K562 (cell line): ENCODE data around the gene UBE2B.

Source experiments
- E2F3 ChIP-seq: fragments of 250-450 bp; sonication (Bioruptor Pico); IDR thresholded peaks from 2 replicates; pipeline ENCODE4 v1.4.0; 2020; ENCODE audit warnings: mild to moderate bottlenecking
- E2F6 ChIP-seq, 2 experiments: IDR thresholded peaks; 2 replicates each; pipeline ENCODE4 v1.6.1; 2011; ENCODE audit warnings: borderline replicate concordance in 1 of 2, control low read depth in 1 of 2, low read depth in 1 of 2, low read length in 1 of 2, mild to moderate bottlenecking in 1 of 2, mixed read lengths in 1 of 2, moderate library complexity in 1 of 2; ENCODE audit not compliant: insufficient read depth in 1 of 2, insufficient read length in 1 of 2, poor library complexity in 1 of 2, severe bottlenecking in 1 of 2; ENCODE audit errors: extremely low read depth in 1 of 2
- ELF1 ChIP-seq: fragments of 200-800 bp; sonication (Bioruptor generic); IDR thresholded peaks from 2 replicates; pipeline ENCODE4 v1.6.1; 2016; ENCODE audit warnings: missing genetic modification characterization, missing compliant biosample characterization
- MTF1 ChIP-seq: fragments of 250-450 bp; sonication (Bioruptor Pico); IDR thresholded peaks from 2 replicates; pipeline ENCODE4 v1.9.0; 2021; ENCODE audit warnings: moderate library complexity, mild to moderate bottlenecking, inconsistent platforms, borderline replicate concordance
- PATZ1 ChIP-seq: fragments of 250-450 bp; sonication (Bioruptor Pico); IDR thresholded peaks from 2 replicates; pipeline ENCODE4 v1.5.0; 2020; ENCODE audit warnings: mild to moderate bottlenecking, borderline replicate concordance
- POLR2AphosphoS5 ChIP-seq: IDR thresholded peaks from 2 replicates; pipeline ENCODE4 v1.6.1; 2011; ENCODE audit warnings: mild to moderate bottlenecking, low read depth, low read length, moderate library complexity; ENCODE audit not compliant: control insufficient read depth, insufficient read depth
- SRSF7 ChIP-seq: fragments of 200-400 bp; formaldehyde crosslinking; optimal IDR thresholded peaks from 2 replicates; pipeline ENCODE3; 2017; ENCODE audit warnings: mild to moderate bottlenecking, low read depth, low read length
- TRIM28 ChIP-seq: fragments of 450-650 bp; IDR thresholded peaks from 2 replicates; pipeline ENCODE4 v1.6.1; 2017
- ZBTB11 ChIP-seq, 3 experiments: fragments of 200-800 bp in 1 of 3; fragments of 250-450 bp in 1 of 3; fragments of 450-650 bp in 1 of 3; sonication (Bioruptor Pico) in 1 of 3; sonication (Bioruptor generic) in 1 of 3; formaldehyde crosslinking in 1 of 3; IDR thresholded peaks; 2 replicates each; pipeline versions ENCODE4 v1.6.1 to v1.8.0; 2016 to 2022; ENCODE audit warnings: mild to moderate bottlenecking in 2 of 3, missing genetic modification characterization in 2 of 3, missing compliant biosample characterization in 1 of 3, moderate library complexity in 1 of 3
- ZNF274 ChIP-seq: IDR thresholded peaks from 2 replicates; pipeline ENCODE4 v1.6.1; 2011; ENCODE audit warnings: low read depth, mild to moderate bottlenecking, low read length, moderate library complexity, borderline replicate concordance
- ZNF277 ChIP-seq: fragments of 250-450 bp; sonication (Bioruptor Pico); IDR thresholded peaks from 2 replicates; pipeline ENCODE4 v1.8.0; 2022; ENCODE audit warnings: inconsistent platforms, mild to moderate bottlenecking, moderate library complexity, borderline replicate concordance
- ZNF398 ChIP-seq: fragments of 250-450 bp; sonication (Bioruptor Pico); IDR thresholded peaks from 2 replicates; pipeline ENCODE4 v1.8.0; 2021; ENCODE audit warnings: moderate library complexity, mild to moderate bottlenecking, inconsistent platforms
- ZNF77 ChIP-seq: fragments of 250-450 bp; sonication (Bioruptor Pico); IDR thresholded peaks from 2 replicates; pipeline ENCODE4 v1.5.0; 2020

GRCh38 chr5:134439210-134439654 is 67.9 kb downstream of the UBE2B start:
- TF ChIP-seq ZNF77 (CRISPR knock-in tag): no peak
- no peak for TF ChIP-seq ZNF277 (CRISPR knock-in tag)
- TF ChIP-seq ZBTB11 (CRISPR knock-in tag; IDR thresholded peaks at IDR 0.05): no peak
- no peak for TF ChIP-seq ZNF398 (CRISPR knock-in tag)
- TF ChIP-seq TRIM28: no peak
- no peak for TF ChIP-seq POLR2AphosphoS5
- no peak for TF ChIP-seq E2F6 (IDR thresholded peaks at IDR 0.05; ENCODE audit: borderline replicate concordance in 1 of 2, extremely low read depth in 1 of 2, insufficient read depth in 1 of 2, insufficient read length in 1 of 2, low read depth in 1 of 2, low read length in 1 of 2, poor library complexity in 1 of 2, severe bottlenecking in 1 of 2)
- TF ChIP-seq E2F3 (CRISPR knock-in tag): no peak
- TF ChIP-seq PATZ1 (CRISPR knock-in tag): no peak
- no peak for TF ChIP-seq ELF1 (tag)
- TF ChIP-seq MTF1 (CRISPR knock-in tag): no peak
- no peak for TF ChIP-seq SRSF7
- TF ChIP-seq ZNF274: no peak
